ENCODE data around the gene RBFOX1. TPM values are rescaled to one million over a fixed set of nuclear protein-coding genes. Genes with fewer than 3 reads are reported as not detected.

The RBFOX1 gene
- total and polyA plus RNA-seq, 11 donors: 13.4 to 68.1 (median 48.2) TPM

GRCh38 chr16:7374614-7375174 is 42.0 kb downstream of the RBFOX1 start:
- Histone ChIP-seq H3K4me1 (peaks cover 0 to 61% (median 2%) of the 10 kb centered on the region in 12 donors), H3K27me3 (no peaks in the 10 kb centered on the region), H3K36me3 (no peaks in the 10 kb centered on the region), H3K4me3 (no peak overlapping the region), H3K27ac (peak overlapping the region in 8 of 12 donors; percentile 11 to 64 (median 48)), H3K9me3 (no peaks in the 10 kb centered on the region)
- intact Hi-C loops (cut with DNase I): loop anchor here in 4 of 10 donors (5.0 kb wide), 1 partner anchor 42 kb away; the partner anchor contains the start of gene RBFOX1 (in 4 of the 4)
- TF ChIP-seq CTCF (IDR thresholded peaks at IDR 0.05): no peak
- no peak for TF ChIP-seq POLR2A (IDR thresholded peaks at IDR 0.05)
- WGBS, 4 donors: 32 to 37% (median 34%) methylated on average over 9 of the region's 9 CpGs
- no peak for DNase-seq
- ATAC-seq: peak in 2 of 4 donors; percentile 41 to 55

GRCh38 chr16:7376227-7376626 is 43.6 kb downstream of the RBFOX1 start:
- Histone ChIP-seq H3K9me3 (no peaks in the 10 kb centered on the region), H3K36me3 (no peaks in the 10 kb centered on the region), H3K4me1 (peaks cover 0 to 62% (median 3%) of the 10 kb centered on the region in 12 donors), H3K27ac (peak overlapping the region in 2 of 12 donors; percentile 23 to 64), H3K4me3 (no peak overlapping the region), H3K27me3 (no peaks in the 10 kb centered on the region)
- DNase-seq: no peak
- no peak for ATAC-seq
- intact Hi-C loops (cut with DNase I): loop anchor here in 1 of 10 donors (5.0 kb wide), 1 partner anchor 44 kb away; the partner anchor contains the start of gene RBFOX1
- no peak for TF ChIP-seq CTCF (IDR thresholded peaks at IDR 0.05)
- TF ChIP-seq POLR2A (IDR thresholded peaks at IDR 0.05): no peak
- 64 to 74% (median 69%) methylated on average over 5 of the region's 5 CpGs for WGBS, 4 donors

GRCh38 chr16:7377231-7377630 is 44.6 kb downstream of the RBFOX1 start:
- Histone ChIP-seq H3K4me3 (no peak overlapping the region), H3K9me3 (no peaks in the 10 kb centered on the region), H3K36me3 (no peaks in the 10 kb centered on the region), H3K27me3 (no peaks in the 10 kb centered on the region), H3K27ac (peak overlapping the region in 4 of 12 donors; percentile 6 to 30 (median 16)), H3K4me1 (peaks cover 0 to 59% (median 6%) of the 10 kb centered on the region in 12 donors)
- TF ChIP-seq CTCF (IDR thresholded peaks at IDR 0.05) (no peak), POLR2A (IDR thresholded peaks at IDR 0.05) (no peak)
- intact Hi-C loops (cut with DNase I): loop anchor here in 1 of 10 donors (5.0 kb wide), 1 partner anchor 45 kb away; the partner anchor contains the start of gene RBFOX1
- DNase-seq: no peak
- ATAC-seq: no peak
- 39 to 43% (median 42%) methylated on average over 5 of the region's 5 CpGs for WGBS, 4 donors

GRCh38 chr16:7378024-7378695 is 45.5 kb downstream of the RBFOX1 start:
- peak in 2 of 4 donors; percentile 10 to 16 for ATAC-seq
- TF ChIP-seq CTCF (IDR thresholded peaks at IDR 0.05) (no peak), POLR2A (IDR thresholded peaks at IDR 0.05) (no peak)
- Histone ChIP-seq H3K27me3 (no peaks in the 10 kb centered on the region), H3K4me1 (peaks cover 0 to 57% (median 6%) of the 10 kb centered on the region in 12 donors), H3K9me3 (no peaks in the 10 kb centered on the region), H3K27ac (peak overlapping the region in 5 of 12 donors; percentile 5 to 30 (median 21)), H3K4me3 (no peak overlapping the region), H3K36me3 (no peaks in the 10 kb centered on the region)
- 61 to 71% (median 68%) methylated on average over 16 of the region's 16 CpGs for WGBS, 4 donors
- intact Hi-C loops (cut with DNase I): loop anchor here in 1 of 10 donors (5.0 kb wide), 1 partner anchor 46 kb away; the partner anchor contains the start of gene RBFOX1
- no peak for DNase-seq

All from heart left ventricle (tissue), 16 donors.